ENCODE data around the gene PRKN. TPM values are rescaled to one million over a fixed set of nuclear protein-coding genes. Genes with fewer than 3 reads are reported as not detected.

Gene PRKN
- total RNA-seq, 1 experiment from 2014 or later = 2.0 TPM

DNA sequence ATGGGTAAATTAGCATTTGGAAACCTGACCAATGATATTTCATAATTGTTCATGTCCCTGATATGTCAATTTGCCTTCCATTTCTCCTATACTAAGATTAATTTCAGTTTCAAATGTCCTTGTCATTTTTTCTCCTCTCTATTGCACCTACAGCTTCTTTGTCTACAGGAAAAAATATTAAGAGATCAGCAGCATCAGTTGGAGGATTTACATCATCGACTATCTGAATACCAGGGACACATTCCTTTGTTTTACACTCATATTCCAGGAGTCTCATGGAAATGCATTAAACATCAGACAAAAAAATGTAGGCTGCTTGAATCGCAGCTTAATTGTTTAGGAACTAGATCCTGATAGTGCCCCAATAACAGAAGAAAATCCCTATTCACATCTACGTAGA is 188.2 kb downstream of the PRKN start:
- Histone ChIP-seq H4K5ac (ENCODE audit: insufficient read length, low read depth, low read length) (no peak overlapping the region), H3K79me1 (ENCODE audit: insufficient read depth, low read depth, low read length, poor library complexity, severe bottlenecking) (no peaks in the 10 kb centered on the region), H4K91ac (ENCODE audit: insufficient read length, low read depth, low read length) (no peak overlapping the region), H3K79me2 (ENCODE audit: insufficient read depth, low read length) (no peaks in the 10 kb centered on the region), H2AFZ (ENCODE audit: low read length) (no peak overlapping the region), H2BK15ac (ENCODE audit: low read depth, low read length) (no peak overlapping the region), H4K20me1 (ENCODE audit: control insufficient read depth, insufficient read depth, insufficient read length) (no peaks in the 10 kb centered on the region), H2BK120ac (ENCODE audit: low read depth, low read length, poor library complexity, severe bottlenecking) (no peak overlapping the region), H3K9me3 (ENCODE audit: control insufficient read depth, low read depth, low read length) (no peaks in the 10 kb centered on the region), H3K14ac (ENCODE audit: insufficient read depth, low read length) (no peak overlapping the region), H3K4me2 (ENCODE audit: insufficient read depth, insufficient read length, low read length) (no peak overlapping the region), H3K56ac (ENCODE audit: insufficient read length, low read depth, low read length) (no peak overlapping the region), H2BK20ac (ENCODE audit: low read depth, low read length, poor library complexity, severe bottlenecking) (no peak overlapping the region), H4K8ac (replicated peaks; ENCODE audit: insufficient read length, low read depth, low read length) (no peak overlapping the region), H3K23ac (ENCODE audit: insufficient read length, low read depth, low read length) (no peak overlapping the region), H3K9ac (ENCODE audit: extremely low read depth, insufficient read length, low read length) (no peak overlapping the region), H3K27me3 (ENCODE audit: insufficient read depth, low read length) (no peaks in the 10 kb centered on the region), H3K4ac (ENCODE audit: low read depth, low read length) (no peak overlapping the region), H3T11ph (ENCODE audit: low read length) (no peak overlapping the region), H2BK12ac (ENCODE audit: insufficient read length, low read depth, low read length) (no peak overlapping the region), H3K4me1 (ENCODE audit: insufficient read depth, low read length) (peaks cover 3% of the 10 kb centered on the region; the same call in 1 of the 2 replicates), H3K23me2 (ENCODE audit: insufficient read length, low read depth, low read length, poor library complexity, severe bottlenecking) (no peaks in the 10 kb centered on the region), H3K18ac (ENCODE audit: insufficient read length, low read depth, low read length) (no peak overlapping the region), H3K27ac (ENCODE audit: insufficient read length, low read depth, low read length) (no peak overlapping the region), H2AK5ac (ENCODE audit: insufficient read length, low read length) (no peak overlapping the region), H2BK5ac (ENCODE audit: insufficient read length, low read length) (no peak overlapping the region)
- Mint-ChIP-seq H3K27ac (no peak overlapping the region), H3K9me3 (no peaks in the 10 kb centered on the region), H3K27me3 (ENCODE audit: low read depth) (no peaks in the 10 kb centered on the region), H3K36me3 (ENCODE audit: insufficient read depth in 1 of 3, low read depth in 3 of 3) (no peaks in the 10 kb centered on the region), H3K4me1 (peaks cover 12 to 19% of the 10 kb centered on the region in 2 experiments), H3K4me3 (no peak overlapping the region)
- TF ChIP-seq, protein P1, sequence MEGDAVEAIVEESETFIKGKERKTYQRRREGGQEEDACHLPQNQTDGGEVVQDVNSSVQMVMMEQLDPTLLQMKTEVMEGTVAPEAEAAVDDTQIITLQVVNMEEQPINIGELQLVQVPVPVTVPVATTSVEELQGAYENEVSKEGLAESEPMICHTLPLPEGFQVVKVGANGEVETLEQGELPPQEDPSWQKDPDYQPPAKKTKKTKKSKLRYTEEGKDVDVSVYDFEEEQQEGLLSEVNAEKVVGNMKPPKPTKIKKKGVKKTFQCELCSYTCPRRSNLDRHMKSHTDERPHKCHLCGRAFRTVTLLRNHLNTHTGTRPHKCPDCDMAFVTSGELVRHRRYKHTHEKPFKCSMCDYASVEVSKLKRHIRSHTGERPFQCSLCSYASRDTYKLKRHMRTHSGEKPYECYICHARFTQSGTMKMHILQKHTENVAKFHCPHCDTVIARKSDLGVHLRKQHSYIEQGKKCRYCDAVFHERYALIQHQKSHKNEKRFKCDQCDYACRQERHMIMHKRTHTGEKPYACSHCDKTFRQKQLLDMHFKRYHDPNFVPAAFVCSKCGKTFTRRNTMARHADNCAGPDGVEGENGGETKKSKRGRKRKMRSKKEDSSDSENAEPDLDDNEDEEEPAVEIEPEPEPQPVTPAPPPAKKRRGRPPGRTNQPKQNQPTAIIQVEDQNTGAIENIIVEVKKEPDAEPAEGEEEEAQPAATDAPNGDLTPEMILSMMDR (conservative IDR thresholded peaks at IDR 0.05) = no peak
- no CpG with 5 or more reads among the region's 3 CpGs for WGBS (ENCODE audit: extremely low coverage, insufficient read length, low lambda C conversion rate)
- DNase-seq = no peak
